Esophagus squamous epithelium (tissue), 5 donors: ENCODE measurements around the gene CHCHD1. TPM values are rescaled to one million over a fixed set of nuclear protein-coding genes. Genes with fewer than 3 reads are reported as not detected.
A peak's percentile ranks its signal among the peaks of the same experiment; 100 is the strongest.

Experiments used
- DNase-seq: peaks from one replicate; lab custom pipeline; 2025; lab: John Stamatoyannopoulos, UW
- H3K27ac ChIP-seq, 4 donors: fragments of 200-600 bp; sonication (generic); one replicate each; pipeline ENCODE4 v1.5.1; 2016 to 2019; ENCODE audit warnings: mild to moderate bottlenecking in 1 of 4
- H3K27me3 ChIP-seq, 4 donors: fragments of 200-600 bp; sonication (generic); 1 replicate in 3 of 4; 2 replicates in 1 of 4; pipeline versions ENCODE4 v1.5.1 to v1.6.0; 2017 to 2021; ENCODE audit warnings: antibody characterized with exemption in 1 of 4
- H3K36me3 ChIP-seq, 3 donors: fragments of 200-600 bp; sonication (generic); one replicate each; pipeline ENCODE4 v1.5.1; 2016 to 2019
- H3K4me1 ChIP-seq, 3 donors: fragments of 200-600 bp; sonication (generic); one replicate each; pipeline ENCODE4 v1.5.1; 2017 to 2019
- H3K4me3 ChIP-seq, 4 donors: fragments of 200-600 bp; sonication (generic); 1 replicate in 3 of 4; 2 replicates in 1 of 4; pipeline ENCODE4 v1.5.1; 2016 to 2019; ENCODE audit warnings: mild to moderate bottlenecking in 2 of 4, moderate library complexity in 1 of 4
- H3K9me3 ChIP-seq, 3 donors: fragments of 200-600 bp; sonication (generic); one replicate each; pipeline ENCODE4 v1.5.1; 2016 to 2019
- CTCF ChIP-seq, 6 experiments: fragments of 450-650 bp in 4 of 6; fragments of 200-600 bp in 2 of 6; sonication (generic) in 2 of 6; IDR thresholded peaks; one replicate each; pipeline ENCODE4 v1.5.1; 2016 to 2019; ENCODE audit warnings: antibody characterized with exemption in 6 of 6, mild to moderate bottlenecking in 4 of 6, moderate library complexity in 4 of 6
- POLR2A ChIP-seq, 4 donors: fragments of 450-650 bp; IDR thresholded peaks; one replicate each; pipeline ENCODE4 v1.6.1; 2017; ENCODE audit warnings: antibody characterized with exemption in 4 of 4, mild to moderate bottlenecking in 4 of 4, moderate library complexity in 3 of 4
- WGBS, 2 donors: methylation state at CpG; one replicate each; pipeline ENCODE4 v1.1.5; 2018; 5-methylcytosine and 5-hydroxymethylcytosine counted together
- intact Hi-C: fragments of 100-400 bp; cut with DNase I; formaldehyde crosslinking; loops from one replicate; pipeline ENCODE4 v1.15.0; 2022
- total RNA-seq, 4 donors: library from RNA; depleted of rRNA; stranded (reverse); fragments of >200 nt; gene quantifications; one replicate each; pipeline ENCODE4 v1.1.0, GENCODE V29; 2016
- donor health status: DM: yes; HTN: yes; CAD: no.

CHCHD1 gene
- total RNA-seq, 4 donors from 2014 or later, result 21.4 to 41.1 (median 32.8) TPM

DNA sequence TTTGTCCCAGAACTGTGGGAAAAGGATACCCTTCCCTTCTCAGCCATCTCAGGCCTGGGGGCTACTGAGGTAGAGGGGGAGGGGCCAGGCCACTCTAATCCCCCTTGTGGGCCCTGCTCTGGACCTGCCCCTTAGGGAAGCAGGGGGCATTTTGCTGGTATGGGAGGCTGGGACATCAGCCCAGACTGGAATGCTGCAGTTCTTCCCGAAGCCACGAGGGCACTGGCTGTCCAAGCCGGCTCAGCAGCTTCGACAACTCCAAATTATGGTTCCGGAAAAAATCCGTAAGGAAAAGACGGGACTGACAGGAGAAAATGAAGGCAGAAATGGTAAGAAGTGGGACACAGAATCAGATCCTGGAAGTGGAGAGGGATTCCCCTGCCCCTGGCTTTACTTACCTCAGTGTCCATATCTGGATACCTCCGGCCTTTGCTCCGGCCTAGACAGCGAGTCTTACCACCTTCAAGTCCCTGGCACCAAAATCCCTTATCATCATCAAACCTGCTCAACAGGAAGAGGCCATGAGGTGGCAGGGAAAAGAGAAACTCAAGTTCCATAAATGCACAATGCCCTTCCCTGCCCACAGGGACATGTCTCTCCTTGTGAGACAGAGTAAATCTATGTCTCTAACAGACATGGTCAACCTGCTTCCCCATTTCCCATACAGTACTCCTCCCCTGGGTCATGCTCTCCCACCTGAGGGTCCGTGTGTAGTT lies 20.6 kb downstream of the CHCHD1 start:
- TF ChIP-seq POLR2A (IDR thresholded peaks at IDR 0.05) (no peak), CTCF (IDR thresholded peaks at IDR 0.05) (no peak)
- no peak for DNase-seq
- H3K27me3 ChIP-seq, result no peaks in the 10 kb centered on the region
- H3K36me3 ChIP-seq, result peaks cover 57 to 100% (median 65%) of the 10 kb centered on the region in 3 donors
- H3K4me1 ChIP-seq, result peaks cover 4 to 43% (median 5%) of the 10 kb centered on the region in 3 donors
- H3K9me3 ChIP-seq, result no peaks in the 10 kb centered on the region
- 75 to 82% methylated on average over 4 to 7 of the region's 11 CpGs for whole genome bisulfite sequencing, 2 donors
- no peak overlapping the region for H3K4me3 ChIP-seq
- peak overlapping the region; percentile 38 to 79 (median 66) for H3K27ac ChIP-seq
- intact Hi-C loops, result no loop called here

- H3K27me3 ChIP-seq, result no peaks in the 10 kb centered on the region
- no peak overlapping the region for H3K4me3 ChIP-seq
- peaks cover 58 to 99% (median 62%) of the 10 kb centered on the region in 3 donors for H3K36me3 ChIP-seq
- peaks cover 4 to 54% (median 5%) of the 10 kb centered on the region in 3 donors for H3K4me1 ChIP-seq
- TF ChIP-seq POLR2A (IDR thresholded peaks at IDR 0.05), result no peak
- no peak for TF ChIP-seq CTCF (IDR thresholded peaks at IDR 0.05)
- H3K27ac ChIP-seq, result peak overlapping the region; percentile 16 to 79 (median 65)
- DNase-seq, result no peak
- intact Hi-C loops, result no loop called here
- H3K9me3 ChIP-seq, result no peaks in the 10 kb centered on the region
These were observed 21.9 kb downstream of the CHCHD1 start for GRCh38 chr10:73803680-73804286.

DNA sequence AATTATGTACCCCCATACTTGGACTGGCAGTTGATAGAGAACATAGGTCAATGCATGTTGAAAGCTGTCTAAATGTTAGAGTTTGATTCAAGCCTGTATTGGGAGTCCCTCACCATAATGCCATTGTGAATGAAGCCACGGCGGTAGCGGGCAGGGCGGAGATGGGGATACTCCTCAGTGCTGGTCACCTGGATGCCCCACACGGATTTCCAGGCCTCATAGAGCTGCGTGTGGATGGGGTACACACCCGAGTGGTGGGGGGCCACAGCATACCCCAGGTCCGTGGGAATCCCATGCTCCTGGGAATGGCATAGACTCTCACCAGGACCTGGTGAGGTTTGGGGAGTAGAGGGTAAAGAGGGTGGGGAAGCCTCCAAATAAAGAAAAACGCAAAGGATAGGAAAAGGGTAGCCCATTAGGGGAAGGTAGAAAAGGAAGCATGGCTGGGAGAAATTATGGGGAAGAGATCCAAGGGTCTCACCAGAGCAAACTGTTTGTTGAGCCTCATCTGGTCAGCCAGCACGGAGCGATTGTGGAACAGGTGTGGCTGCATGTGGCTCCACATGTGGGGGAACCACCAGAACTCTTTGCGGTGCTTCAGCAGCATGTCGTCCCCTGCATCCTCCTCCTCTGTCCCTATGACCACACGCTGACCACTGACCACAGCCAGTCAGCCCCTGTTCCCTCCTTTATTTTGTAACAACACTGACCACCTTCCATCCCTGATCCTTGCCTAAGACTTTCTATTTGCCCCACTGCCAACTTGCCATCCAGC lies 24.5 kb downstream of the CHCHD1 start:
- Histone ChIP-seq H3K27ac (peak overlapping the region in 2 of 4 donors; percentile 9 to 10), H3K27me3 (no peaks in the 10 kb centered on the region), H3K4me1 (peaks cover 14 to 76% (median 16%) of the 10 kb centered on the region in 3 donors), H3K36me3 (peaks cover 43 to 87% (median 45%) of the 10 kb centered on the region in 3 donors), H3K9me3 (no peaks in the 10 kb centered on the region), H3K4me3 (peak overlapping the region in 1 of 4 donors; percentile 16)
- intact Hi-C loops, result no loop called here
- TF ChIP-seq CTCF (IDR thresholded peaks at IDR 0.05) (no peak), POLR2A (IDR thresholded peaks at IDR 0.05) (no peak)
- 84 to 92% methylated on average over 13 of the region's 14 CpGs for WGBS, 2 donors
- no peak for DNase-seq

- WGBS, 2 donors, result 94 to 96% methylated on average over 13 to 14 of the region's 14 CpGs
- no peak for TF ChIP-seq POLR2A (IDR thresholded peaks at IDR 0.05)
- no peak for TF ChIP-seq CTCF (IDR thresholded peaks at IDR 0.05)
- Histone ChIP-seq H3K27me3 (no peaks in the 10 kb centered on the region), H3K4me1 (peaks cover 14 to 71% (median 20%) of the 10 kb centered on the region in 3 donors), H3K4me3 (peak overlapping the region in 1 of 4 donors; percentile 16), H3K27ac (peak overlapping the region in 2 of 4 donors; percentile 10 to 17), H3K9me3 (no peaks in the 10 kb centered on the region), H3K36me3 (peaks cover 33 to 76% (median 33%) of the 10 kb centered on the region in 3 donors)
- DNase-seq, result no peak
- intact Hi-C loops, result no loop called here
These were observed 25.6 kb downstream of the CHCHD1 start for GRCh38 chr10:73807471-73807870.
